ENCODE data around the gene OR4B1. TPM values are rescaled to one million over a fixed set of nuclear protein-coding genes. Genes with fewer than 3 reads are reported as not detected.

OR4B1 gene, protein sequence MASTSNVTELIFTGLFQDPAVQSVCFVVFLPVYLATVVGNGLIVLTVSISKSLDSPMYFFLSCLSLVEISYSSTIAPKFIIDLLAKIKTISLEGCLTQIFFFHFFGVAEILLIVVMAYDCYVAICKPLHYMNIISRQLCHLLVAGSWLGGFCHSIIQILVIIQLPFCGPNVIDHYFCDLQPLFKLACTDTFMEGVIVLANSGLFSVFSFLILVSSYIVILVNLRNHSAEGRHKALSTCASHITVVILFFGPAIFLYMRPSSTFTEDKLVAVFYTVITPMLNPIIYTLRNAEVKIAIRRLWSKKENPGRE
- not detected for total RNA-seq
- long read RNA-seq, donor 1, result 0 reads
- long read RNA-seq, donor 2, result 0 reads

DNA sequence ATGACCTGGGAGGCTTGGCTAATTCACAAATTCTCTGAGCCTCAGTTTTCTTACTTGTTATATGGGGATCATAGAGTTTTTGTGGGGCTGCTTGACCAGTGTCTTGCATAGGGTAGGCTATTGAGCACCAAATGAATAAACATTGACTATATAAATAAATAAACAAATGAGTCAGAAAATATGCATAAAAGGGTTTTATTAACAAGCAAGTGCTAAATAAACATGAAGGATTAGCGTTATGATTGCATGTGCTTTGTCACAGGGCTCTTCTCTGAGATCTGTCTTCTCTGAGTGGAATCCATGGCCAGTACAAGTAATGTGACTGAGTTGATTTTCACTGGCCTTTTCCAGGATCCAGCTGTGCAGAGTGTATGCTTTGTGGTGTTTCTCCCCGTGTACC is at the start of gene OR4B1:
OR4B1 (plus strand) TSS at position 301 of the 400 bp plus-strand sequence; CDS start at position 301, 0 bp downstream.
- DNase-seq, result no peak
- intact Hi-C loops (cut with DNase I, micrococcal nuclease), result no loop called here
- no peak for ATAC-seq
- TF ChIP-seq, protein P1, sequence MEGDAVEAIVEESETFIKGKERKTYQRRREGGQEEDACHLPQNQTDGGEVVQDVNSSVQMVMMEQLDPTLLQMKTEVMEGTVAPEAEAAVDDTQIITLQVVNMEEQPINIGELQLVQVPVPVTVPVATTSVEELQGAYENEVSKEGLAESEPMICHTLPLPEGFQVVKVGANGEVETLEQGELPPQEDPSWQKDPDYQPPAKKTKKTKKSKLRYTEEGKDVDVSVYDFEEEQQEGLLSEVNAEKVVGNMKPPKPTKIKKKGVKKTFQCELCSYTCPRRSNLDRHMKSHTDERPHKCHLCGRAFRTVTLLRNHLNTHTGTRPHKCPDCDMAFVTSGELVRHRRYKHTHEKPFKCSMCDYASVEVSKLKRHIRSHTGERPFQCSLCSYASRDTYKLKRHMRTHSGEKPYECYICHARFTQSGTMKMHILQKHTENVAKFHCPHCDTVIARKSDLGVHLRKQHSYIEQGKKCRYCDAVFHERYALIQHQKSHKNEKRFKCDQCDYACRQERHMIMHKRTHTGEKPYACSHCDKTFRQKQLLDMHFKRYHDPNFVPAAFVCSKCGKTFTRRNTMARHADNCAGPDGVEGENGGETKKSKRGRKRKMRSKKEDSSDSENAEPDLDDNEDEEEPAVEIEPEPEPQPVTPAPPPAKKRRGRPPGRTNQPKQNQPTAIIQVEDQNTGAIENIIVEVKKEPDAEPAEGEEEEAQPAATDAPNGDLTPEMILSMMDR (IDR thresholded peaks at IDR 0.05), result no peak
- no peak within 1 kb of the TSS for H3K4me3 ChIP-seq
- no peaks in the 10 kb centered on the region for H3K36me3 ChIP-seq (ENCODE audit: low read depth)
- H3K9me3 ChIP-seq, result no peaks in the 10 kb centered on the region
- no peaks in the 10 kb centered on the region for H3K4me1 ChIP-seq (ENCODE audit: low read depth)

DNA sequence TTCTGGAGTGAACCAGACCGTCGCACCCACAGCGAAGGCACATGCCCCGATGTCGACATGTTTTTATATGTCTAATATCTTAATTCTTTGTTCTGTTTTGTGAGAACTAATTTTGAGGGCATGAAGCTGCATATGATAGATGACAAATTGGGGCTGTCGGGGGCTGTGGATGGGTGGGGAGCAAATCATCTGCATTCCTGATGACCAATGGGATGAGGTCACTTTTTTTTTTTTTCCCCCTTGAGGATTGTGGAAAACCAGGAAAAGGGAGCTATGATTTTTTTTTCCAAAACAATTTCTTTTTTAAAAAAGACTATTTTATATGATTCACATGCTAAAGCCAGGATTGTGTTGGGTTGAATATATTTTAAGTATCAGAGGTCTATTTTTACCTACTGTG is 49.2 kb upstream of the OR4B1 start:
- no peak for DNase-seq
- H3K4me1 ChIP-seq (ENCODE audit: low read depth), result no peaks in the 10 kb centered on the region
- no peaks in the 10 kb centered on the region for H3K9me3 ChIP-seq
- TF ChIP-seq, protein P1 (IDR thresholded peaks at IDR 0.05), result no peak
- H3K4me3 ChIP-seq, result no peak overlapping the region
- no peak for ATAC-seq
- H3K36me3 ChIP-seq (ENCODE audit: low read depth), result no peaks in the 10 kb centered on the region
- intact Hi-C loops (cut with DNase I, micrococcal nuclease), result no loop called here

DNA sequence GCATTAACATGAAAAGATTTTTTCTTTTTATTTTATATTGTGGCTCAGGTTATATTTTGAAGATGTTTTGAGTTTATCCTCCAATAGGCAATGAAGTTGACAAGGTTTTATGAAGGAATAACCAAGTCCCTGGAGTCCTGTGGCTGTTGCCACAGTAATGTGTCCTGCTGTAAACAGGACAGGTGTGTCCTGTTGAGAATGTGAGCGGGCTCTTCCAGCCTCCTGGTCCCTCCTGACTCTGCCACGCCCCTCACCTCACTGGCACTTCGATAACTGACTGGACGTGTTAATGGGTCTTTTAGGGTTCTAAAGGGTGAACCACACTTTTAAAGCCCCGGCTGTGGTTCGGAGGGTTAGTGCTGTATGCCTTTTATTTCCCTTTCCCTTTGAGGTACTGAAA is 47.8 kb upstream of the OR4B1 start:
- Histone ChIP-seq H3K4me3 (no peak overlapping the region), H3K36me3 (ENCODE audit: low read depth) (no peaks in the 10 kb centered on the region)
- intact Hi-C loops (cut with DNase I, micrococcal nuclease), result no loop called here

DNA sequence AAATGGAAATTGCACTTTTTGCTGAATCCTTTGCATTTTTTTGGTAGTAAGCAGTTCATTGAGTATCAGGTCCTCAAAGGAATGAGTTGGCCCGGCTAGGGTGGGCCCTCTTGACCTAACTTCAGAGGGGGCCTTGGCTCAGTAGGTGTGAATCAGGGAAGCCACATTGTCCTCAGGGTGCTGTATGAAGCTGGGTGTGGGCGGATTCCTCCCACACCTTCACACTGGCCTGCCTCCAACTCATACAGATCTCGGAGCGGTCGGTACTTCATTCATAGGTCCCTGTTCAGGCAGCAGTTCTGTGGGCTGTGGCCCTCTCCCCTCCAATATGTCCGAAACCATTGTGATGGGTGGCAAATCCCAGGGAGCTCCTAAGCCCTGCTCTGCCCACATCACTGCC is 47.4 kb upstream of the OR4B1 start:
- intact Hi-C loops (cut with DNase I, micrococcal nuclease), result no loop called here
- TF ChIP-seq, protein P1 (IDR thresholded peaks at IDR 0.05), result no peak
- ATAC-seq (no peak), DNase-seq (no peak)
- no peak overlapping the region for H3K4me3 ChIP-seq
- no peaks in the 10 kb centered on the region for H3K36me3 ChIP-seq (ENCODE audit: low read depth)
- H3K4me1 ChIP-seq (ENCODE audit: low read depth), result no peaks in the 10 kb centered on the region
- H3K9me3 ChIP-seq, result no peaks in the 10 kb centered on the region

More for the DNA sequence above, 47.8 kb upstream of the OR4B1 start:
- no peaks in the 10 kb centered on the region for H3K4me1 ChIP-seq (ENCODE audit: low read depth)
- ATAC-seq (peak; percentile 52), DNase-seq (no peak)
- no peaks in the 10 kb centered on the region for H3K9me3 ChIP-seq
- TF ChIP-seq, protein P1 (IDR thresholded peaks at IDR 0.05), result no peak

DNA sequence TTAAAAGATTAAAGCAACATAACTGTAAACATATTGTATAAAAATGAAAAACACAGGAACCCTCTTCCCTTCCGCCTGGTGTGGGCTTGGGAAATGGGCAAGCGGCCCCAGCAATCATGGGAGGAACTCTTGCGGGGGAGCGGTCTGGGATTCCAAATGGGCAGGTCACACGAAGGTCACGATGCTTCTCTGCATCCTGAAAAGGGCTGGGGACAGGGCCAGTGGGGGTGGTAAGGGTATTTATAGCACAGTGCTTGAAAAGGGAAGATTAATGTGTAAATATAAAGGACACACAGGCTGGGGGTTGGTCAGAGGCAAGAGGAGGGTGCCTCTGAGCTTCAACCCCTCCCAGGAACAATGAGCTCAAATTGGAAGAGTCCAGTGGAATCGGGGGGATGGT is 46.9 kb upstream of the OR4B1 start:
- intact Hi-C loops (cut with DNase I, micrococcal nuclease), result no loop called here
- Histone ChIP-seq H3K9me3 (no peaks in the 10 kb centered on the region), H3K36me3 (ENCODE audit: low read depth) (no peaks in the 10 kb centered on the region), H3K4me1 (ENCODE audit: low read depth) (no peaks in the 10 kb centered on the region), H3K4me3 (no peak overlapping the region)
- DNase-seq (no peak), ATAC-seq (no peak)
- TF ChIP-seq, protein P1 (IDR thresholded peaks at IDR 0.05), result no peak
